Gastroesophageal sphincter (tissue), 3 donors: ENCODE data around the gene HELZ.

Source experiments
- CTCF ChIP-seq, 4 experiments: fragments of 200-600 bp in 2 of 4; fragments of 450-650 bp in 2 of 4; sonication (generic) in 1 of 4; IDR thresholded peaks; one replicate each; pipeline ENCODE4 v1.5.1; 2017 to 2019; ENCODE audit warnings: antibody characterized with exemption in 4 of 4, mild to moderate bottlenecking in 2 of 4, moderate library complexity in 2 of 4
- EP300 ChIP-seq: sonication (generic); formaldehyde crosslinking; IDR thresholded peaks from one replicate; pipeline ENCODE4 v1.6.1; 2017; ENCODE audit warnings: antibody characterized with exemption, mild to moderate bottlenecking
- POLR2A ChIP-seq, 2 donors: fragments of 450-650 bp; IDR thresholded peaks; one replicate each; pipeline ENCODE4 v1.6.1; 2017; ENCODE audit warnings: antibody characterized with exemption in 2 of 2, mild to moderate bottlenecking in 2 of 2, moderate library complexity in 1 of 2
- POLR2AphosphoS5 ChIP-seq: sonication (generic); formaldehyde crosslinking; IDR thresholded peaks from one replicate; pipeline ENCODE4 v1.6.1; 2017; ENCODE audit warnings: antibody characterized with exemption

GRCh38 chr17:67074781-67075180 is 170.2 kb downstream of the HELZ start:
- no peak for TF ChIP-seq CTCF (IDR thresholded peaks at IDR 0.05)
- TF ChIP-seq POLR2A (IDR thresholded peaks at IDR 0.05): no peak
- no peak for TF ChIP-seq EP300
- no peak for TF ChIP-seq POLR2AphosphoS5
